Calu3 (cell line): ENCODE results near the gene MTARC2. TPM values are rescaled to one million over a fixed set of nuclear protein-coding genes. Genes with fewer than 3 reads are reported as not detected.

Experiments
- BruUV-seq: library from RNA; stranded (reverse); fragments of 400-500 nt; replicated peaks from 2 replicates; lab custom pipeline; 2021; lab: Mats Ljungman, UMichigan
- CTCF ChIA-PET: fragments of 300-600 bp; sonication (Branson Sonifier 250); formaldehyde crosslinking; loops from one replicate; lab custom pipeline; 2022; ENCODE audit warnings: antibody characterized with exemption; lab: Charles Lee
- DNase-seq: peaks from one replicate; pipeline ENCODE4 v3.0.0; 2022
- H3K27ac Mint-ChIP-seq: one replicate; pipeline ENCODE4 v1.8.0; 2022; ENCODE audit warnings: mixed read lengths; ENCODE audit not compliant: unreplicated experiment
- H3K27me3 Mint-ChIP-seq: one replicate; pipeline ENCODE4 v1.8.0; 2022; ENCODE audit warnings: mixed read lengths; ENCODE audit not compliant: unreplicated experiment
- H3K36me3 Mint-ChIP-seq: one replicate; pipeline ENCODE4 v1.8.0; 2022; ENCODE audit warnings: mild to moderate bottlenecking, moderate library complexity, mixed read lengths; ENCODE audit not compliant: insufficient read depth, unreplicated experiment
- H3K4me1 Mint-ChIP-seq: one replicate; pipeline ENCODE4 v1.8.0; 2022; ENCODE audit warnings: mild to moderate bottlenecking, low read depth, mixed read lengths; ENCODE audit not compliant: unreplicated experiment
- H3K4me3 Mint-ChIP-seq: one replicate; pipeline ENCODE4 v1.8.0; 2022; ENCODE audit warnings: mild to moderate bottlenecking, low read depth, moderate library complexity, mixed read lengths; ENCODE audit not compliant: unreplicated experiment
- H3K9me3 Mint-ChIP-seq: one replicate; pipeline ENCODE4 v1.8.0; 2022; ENCODE audit warnings: low read depth, mixed read lengths; ENCODE audit not compliant: unreplicated experiment
- intact Hi-C: fragments of 100-400 bp; cut with micrococcal nuclease; formaldehyde crosslinking; loops from one replicate; pipeline ENCODE4 v1.10.0; 2022; ENCODE audit not compliant: unreplicated experiment
- total RNA-seq: library from RNA; stranded (reverse); gene quantifications from 2 replicates; pipeline ENCODE4 v1.2.3, GENCODE V29; 2022
- TF ChIP-seq, protein P1 (sequence below): fragments of 200-600 bp; IDR thresholded peaks from one replicate; pipeline ENCODE4 v1.8.0; 2022; ENCODE audit warnings: antibody characterized with exemption; ENCODE audit not compliant: unreplicated experiment

The MTARC2 gene
- total RNA-seq, 1 experiment from 2014 or later, result 16.4 TPM

DNA sequence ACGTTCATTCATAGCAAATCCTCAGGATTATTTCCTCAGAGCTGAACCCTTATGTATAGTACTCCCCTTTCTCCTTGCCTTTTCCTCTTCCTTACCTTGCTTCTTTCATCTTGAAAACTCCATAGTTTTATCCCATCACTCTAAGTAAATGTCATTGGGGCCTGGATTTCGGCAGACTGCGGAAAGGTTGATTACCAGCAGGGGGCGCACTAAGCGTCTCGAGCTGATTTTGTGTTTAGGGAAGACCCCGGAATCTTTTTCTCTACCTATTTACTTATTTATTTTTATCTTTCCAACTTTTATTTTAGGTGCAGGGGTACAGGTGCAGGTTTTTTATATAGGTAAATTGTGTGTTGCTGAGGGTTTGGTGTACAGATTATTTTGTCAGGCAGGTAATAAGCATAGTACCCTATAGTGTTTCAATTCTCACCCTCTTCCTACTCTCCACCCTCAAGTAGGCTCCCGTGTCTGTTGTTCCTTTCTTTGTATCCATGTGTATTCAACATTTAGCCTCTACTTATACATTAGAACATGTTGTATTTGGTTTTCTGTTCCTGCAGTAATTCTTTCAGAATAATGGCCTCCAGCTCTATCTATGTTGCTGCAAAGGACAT lies 27.2 kb downstream of the MTARC2 start:
- CTCF ChIA-PET, result interaction anchor here (0.6 to 2.0 kb wide), 10 partner anchors 27 to 605 kb away, joined by 3 to 8 read pairs (median 4); partner anchors contain the start of genes MTARC2 and RAB3GAP2
- no peaks in the 10 kb centered on the region for H3K9me3 Mint-ChIP-seq
- H3K36me3 Mint-ChIP-seq, result peaks cover 4% of the 10 kb centered on the region
- intact Hi-C loops, result loop anchor here (1.0 to 10.0 kb wide), 3 partner anchors 231 to 591 kb away; no protein-coding TSS in a partner anchor
- no peak overlapping the region for H3K27ac Mint-ChIP-seq
- no peaks in the 10 kb centered on the region for H3K27me3 Mint-ChIP-seq
- TF ChIP-seq, protein P1, sequence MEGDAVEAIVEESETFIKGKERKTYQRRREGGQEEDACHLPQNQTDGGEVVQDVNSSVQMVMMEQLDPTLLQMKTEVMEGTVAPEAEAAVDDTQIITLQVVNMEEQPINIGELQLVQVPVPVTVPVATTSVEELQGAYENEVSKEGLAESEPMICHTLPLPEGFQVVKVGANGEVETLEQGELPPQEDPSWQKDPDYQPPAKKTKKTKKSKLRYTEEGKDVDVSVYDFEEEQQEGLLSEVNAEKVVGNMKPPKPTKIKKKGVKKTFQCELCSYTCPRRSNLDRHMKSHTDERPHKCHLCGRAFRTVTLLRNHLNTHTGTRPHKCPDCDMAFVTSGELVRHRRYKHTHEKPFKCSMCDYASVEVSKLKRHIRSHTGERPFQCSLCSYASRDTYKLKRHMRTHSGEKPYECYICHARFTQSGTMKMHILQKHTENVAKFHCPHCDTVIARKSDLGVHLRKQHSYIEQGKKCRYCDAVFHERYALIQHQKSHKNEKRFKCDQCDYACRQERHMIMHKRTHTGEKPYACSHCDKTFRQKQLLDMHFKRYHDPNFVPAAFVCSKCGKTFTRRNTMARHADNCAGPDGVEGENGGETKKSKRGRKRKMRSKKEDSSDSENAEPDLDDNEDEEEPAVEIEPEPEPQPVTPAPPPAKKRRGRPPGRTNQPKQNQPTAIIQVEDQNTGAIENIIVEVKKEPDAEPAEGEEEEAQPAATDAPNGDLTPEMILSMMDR, result peak; percentile 86
- BruUV-seq, result no TSS peak
- H3K4me1 Mint-ChIP-seq, result no peaks in the 10 kb centered on the region
- no peak overlapping the region for H3K4me3 Mint-ChIP-seq
- peak; percentile 70 for DNase-seq

DNA sequence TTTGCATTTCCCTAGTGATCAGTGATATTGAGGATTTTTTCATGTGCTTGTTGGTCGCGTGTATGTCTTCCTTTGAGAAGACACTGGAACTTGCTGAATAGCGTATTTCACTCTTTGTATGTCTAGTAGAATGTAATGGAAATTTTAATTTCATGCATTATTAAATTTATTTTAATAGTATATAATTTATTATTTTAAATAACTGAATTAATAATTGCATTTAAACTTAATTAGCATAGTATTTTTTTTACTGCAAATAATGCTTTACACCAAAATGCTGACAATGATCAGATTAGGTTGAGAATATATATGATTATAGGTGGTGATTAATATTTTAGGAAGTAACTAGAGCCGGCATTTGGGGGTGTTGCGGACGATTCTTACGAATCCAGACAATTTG lies 28.1 kb downstream of the MTARC2 start:
- BruUV-seq, result no TSS peak
- CTCF ChIA-PET, result interaction anchor here (0.9 to 2.0 kb wide), 13 partner anchors 11 to 586 kb away, joined by 3 to 12 read pairs (median 4); partner anchors contain the start of gene MTARC1
- peaks cover 4% of the 10 kb centered on the region for H3K36me3 Mint-ChIP-seq
- TF ChIP-seq, protein P1, result no peak
- DNase-seq, result no peak
- H3K27ac Mint-ChIP-seq, result no peak overlapping the region
- intact Hi-C loops, result loop anchor here (1.0 to 10.0 kb wide), 6 partner anchors 27 to 591 kb away; no protein-coding TSS in a partner anchor
- no peaks in the 10 kb centered on the region for H3K9me3 Mint-ChIP-seq
- H3K4me3 Mint-ChIP-seq, result no peak overlapping the region
- no peaks in the 10 kb centered on the region for H3K27me3 Mint-ChIP-seq
- no peaks in the 10 kb centered on the region for H3K4me1 Mint-ChIP-seq

DNA sequence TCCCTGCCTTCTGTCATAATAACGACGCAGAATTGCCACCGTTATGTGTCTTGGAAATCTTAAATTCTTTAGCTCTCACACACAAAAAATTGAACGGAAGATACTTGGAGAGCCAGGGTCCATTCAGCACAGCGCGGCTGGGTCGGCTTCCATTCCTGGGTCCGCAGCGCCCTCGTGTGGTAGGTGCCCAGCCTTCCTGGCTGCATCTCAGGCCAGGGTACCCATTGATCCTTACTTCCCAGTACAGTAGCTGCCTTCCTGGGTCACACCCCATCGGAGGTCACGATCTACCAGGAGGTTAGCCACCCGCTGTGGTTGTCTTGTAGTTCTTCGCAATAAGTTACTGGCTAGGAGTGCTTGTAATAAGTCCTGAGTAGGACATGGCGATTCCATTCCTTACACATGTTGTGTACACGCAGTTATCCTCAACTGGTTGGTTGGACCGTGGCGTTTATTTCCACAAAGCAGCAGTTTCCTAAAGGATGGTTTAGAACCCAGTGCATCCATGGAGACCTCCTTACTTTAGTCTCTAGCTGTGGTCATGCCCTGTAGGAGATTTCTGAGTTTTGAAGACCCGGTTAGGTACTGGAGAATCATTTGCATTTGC lies 28.7 kb downstream of the MTARC2 start:
- Mint-ChIP-seq H3K4me3 (no peak overlapping the region), H3K27ac (no peak overlapping the region), H3K36me3 (peaks cover 4% of the 10 kb centered on the region), H3K9me3 (no peaks in the 10 kb centered on the region), H3K4me1 (no peaks in the 10 kb centered on the region), H3K27me3 (no peaks in the 10 kb centered on the region)
- peak; percentile 93 for DNase-seq
- intact Hi-C loops, result loop anchor here (1.0 to 10.0 kb wide), 6 partner anchors 26 to 592 kb away; no protein-coding TSS in a partner anchor
- CTCF ChIA-PET, result interaction anchor here (0.6 to 2.0 kb wide), 13 partner anchors 10 to 558 kb away, joined by 3 to 12 read pairs (median 4); partner anchors contain the start of gene MTARC1
- TF ChIP-seq, protein P1, result peak; percentile 89
- BruUV-seq, result no TSS peak

DNA sequence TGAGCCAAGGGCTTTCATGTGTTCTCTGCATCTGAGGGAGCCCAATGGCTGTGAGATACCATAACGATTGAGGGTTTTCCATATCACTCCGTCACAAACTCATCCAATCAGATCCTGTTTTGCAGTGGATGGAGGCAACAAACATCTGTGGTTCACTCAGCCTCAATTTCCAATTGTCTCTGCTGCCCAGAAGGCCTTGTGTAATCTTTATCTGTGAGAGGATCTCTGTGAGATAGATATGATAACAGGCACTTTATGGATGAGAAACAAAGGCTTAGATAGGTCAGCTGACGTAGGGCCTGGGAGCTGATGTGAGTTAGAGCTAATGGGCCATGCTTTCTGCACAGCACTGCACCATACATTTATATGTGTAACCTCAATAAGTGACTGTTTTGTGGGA lies 35.3 kb downstream of the MTARC2 start:
- Mint-ChIP-seq H3K27me3 (no peaks in the 10 kb centered on the region), H3K27ac (no peak overlapping the region), H3K9me3 (no peaks in the 10 kb centered on the region), H3K4me3 (no peak overlapping the region), H3K36me3 (peaks cover 26% of the 10 kb centered on the region), H3K4me1 (peaks cover 11% of the 10 kb centered on the region)
- no peak for DNase-seq
- intact Hi-C loops, result no loop called here
- TF ChIP-seq, protein P1, result no peak
- no TSS peak for BruUV-seq
- CTCF ChIA-PET, result no interaction called here
